Smooth muscle cell of the coronary artery (primary cell): Measurements from ENCODE around the gene CFAP92. TPM values are rescaled to one million over a fixed set of nuclear protein-coding genes. Genes with fewer than 3 reads are reported as not detected.

Experiments
- total RNA-seq: library from RNA; depleted of rRNA; stranded (reverse); fragments of >200 nt; gene quantifications from 2 replicates; pipeline ENCODE4 v1.2.3, GENCODE V29; 2014; ENCODE audit warnings: low replicate concordance

The CFAP92 gene, protein sequence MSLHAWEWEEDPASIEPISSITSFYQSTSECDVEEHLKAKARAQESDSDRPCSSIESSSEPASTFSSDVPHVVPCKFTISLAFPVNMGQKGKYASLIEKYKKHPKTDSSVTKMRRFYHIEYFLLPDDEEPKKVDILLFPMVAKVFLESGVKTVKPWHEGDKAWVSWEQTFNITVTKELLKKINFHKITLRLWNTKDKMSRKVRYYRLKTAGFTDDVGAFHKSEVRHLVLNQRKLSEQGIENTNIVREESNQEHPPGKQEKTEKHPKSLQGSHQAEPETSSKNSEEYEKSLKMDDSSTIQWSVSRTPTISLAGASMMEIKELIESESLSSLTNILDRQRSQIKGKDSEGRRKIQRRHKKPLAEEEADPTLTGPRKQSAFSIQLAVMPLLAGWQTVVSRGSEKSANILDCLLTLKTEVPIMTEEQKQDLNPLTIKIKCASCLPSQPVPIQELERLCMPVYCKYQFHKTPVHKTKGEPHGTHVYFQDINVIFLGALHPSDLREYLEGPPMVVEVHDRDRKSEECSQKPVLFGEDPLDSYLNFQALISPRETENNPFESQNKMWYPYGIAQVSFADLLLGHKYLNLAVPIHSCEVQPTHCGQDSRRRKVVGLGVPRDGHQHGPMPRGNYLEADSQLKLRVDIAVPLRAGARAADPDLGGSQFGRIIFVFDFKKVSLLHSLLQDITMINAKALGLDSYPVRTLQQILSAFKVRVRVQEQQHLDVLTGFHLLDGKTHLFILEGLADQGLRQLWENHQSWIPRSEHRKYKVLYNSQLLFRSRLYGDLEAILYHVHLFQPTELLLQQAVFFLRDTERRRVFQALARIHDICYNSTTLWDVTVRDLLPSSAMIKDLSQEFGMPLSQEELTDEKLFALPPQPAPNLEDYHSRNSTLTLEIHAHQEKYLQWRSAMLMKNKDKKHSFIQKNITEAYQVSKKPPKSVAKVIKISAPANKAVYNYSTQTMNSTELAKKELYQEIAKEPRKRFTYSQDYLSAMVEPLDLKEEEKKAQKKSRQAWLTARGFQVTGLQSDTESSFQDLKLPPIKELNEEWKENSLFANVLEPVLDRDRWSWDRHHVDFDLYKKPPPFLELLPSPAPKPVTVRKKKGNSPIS
- not detected in 2 replicates for total RNA-seq

DNA sequence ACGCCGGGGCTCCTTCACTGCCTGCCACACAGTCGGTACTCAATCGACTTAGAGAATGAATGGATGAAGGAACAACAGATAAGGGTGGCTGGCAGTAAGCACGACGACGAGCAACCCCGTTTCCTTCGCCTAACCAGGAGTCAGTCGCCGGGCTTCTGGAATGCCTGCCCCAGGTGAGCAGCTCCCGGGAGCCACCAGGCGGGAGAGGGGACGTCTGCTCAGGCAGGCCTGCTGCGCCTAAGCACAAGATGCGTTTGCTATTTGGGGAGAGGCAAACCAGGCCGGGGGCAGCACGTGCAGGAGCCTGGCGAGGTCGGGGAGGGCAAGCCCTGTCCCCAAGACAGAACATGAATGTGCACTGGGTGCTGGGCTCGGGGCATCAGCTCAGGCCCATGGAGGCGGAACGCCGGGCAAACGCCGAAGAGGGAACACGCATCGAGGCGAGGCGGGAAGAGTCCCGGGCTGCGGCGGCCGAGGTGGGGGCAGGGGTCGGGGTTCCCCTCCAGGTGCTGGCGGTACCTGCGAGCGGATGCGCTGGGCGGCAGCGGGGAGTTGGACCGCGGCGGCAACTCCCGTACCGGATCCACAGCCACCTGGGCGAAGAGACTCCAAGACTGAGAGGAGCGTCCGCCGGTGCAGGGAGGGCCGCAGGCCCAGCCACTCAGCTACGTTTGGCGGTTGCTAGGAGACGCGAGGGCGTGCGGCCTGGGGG is at the start of gene CFAP92:
CFAP92 (minus strand) TSS at position 616 of the 712 bp plus-strand sequence. CDS start 772 bp downstream, outside the sequence.

DNA sequence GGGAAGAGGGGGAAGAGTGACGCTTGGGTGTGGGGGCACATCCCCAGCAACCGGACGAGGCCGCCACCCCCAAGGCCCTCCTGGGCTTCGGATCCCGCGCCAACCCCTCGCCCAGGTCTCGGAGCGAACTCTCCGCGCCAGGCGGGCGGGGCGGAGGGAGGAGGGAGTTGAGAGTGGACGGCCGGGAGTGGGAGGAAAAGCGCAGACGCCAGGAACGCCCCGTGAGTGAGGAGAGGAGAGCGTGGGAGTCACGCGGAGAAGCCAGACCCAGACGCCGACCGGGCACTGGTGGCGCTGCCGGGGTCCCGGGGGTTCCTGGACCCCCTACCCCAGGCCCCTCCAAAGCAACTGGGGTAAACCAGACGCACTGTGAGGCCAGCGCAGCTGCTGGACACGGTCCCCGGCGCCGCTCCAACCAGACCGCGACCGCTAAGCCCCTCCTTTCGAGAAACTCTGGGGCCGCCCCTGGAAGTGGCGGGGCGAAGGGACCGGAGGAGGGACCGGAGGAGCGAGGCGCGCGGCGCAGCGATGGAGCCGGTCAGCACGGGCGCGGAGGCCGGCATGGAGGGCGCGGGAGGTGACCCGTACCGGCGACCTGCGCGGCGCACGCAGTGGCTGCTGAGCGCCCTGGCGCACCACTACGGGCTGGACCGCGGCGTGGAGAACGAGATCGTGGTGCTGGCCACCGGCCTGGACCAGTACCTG is 7.4 kb upstream of the CFAP92 start, which contains the start of gene EFCC1:
EFCC1 (plus strand) TSS at position 204 of the 705 bp plus-strand sequence; CDS start at position 529, 325 bp downstream.

DNA sequence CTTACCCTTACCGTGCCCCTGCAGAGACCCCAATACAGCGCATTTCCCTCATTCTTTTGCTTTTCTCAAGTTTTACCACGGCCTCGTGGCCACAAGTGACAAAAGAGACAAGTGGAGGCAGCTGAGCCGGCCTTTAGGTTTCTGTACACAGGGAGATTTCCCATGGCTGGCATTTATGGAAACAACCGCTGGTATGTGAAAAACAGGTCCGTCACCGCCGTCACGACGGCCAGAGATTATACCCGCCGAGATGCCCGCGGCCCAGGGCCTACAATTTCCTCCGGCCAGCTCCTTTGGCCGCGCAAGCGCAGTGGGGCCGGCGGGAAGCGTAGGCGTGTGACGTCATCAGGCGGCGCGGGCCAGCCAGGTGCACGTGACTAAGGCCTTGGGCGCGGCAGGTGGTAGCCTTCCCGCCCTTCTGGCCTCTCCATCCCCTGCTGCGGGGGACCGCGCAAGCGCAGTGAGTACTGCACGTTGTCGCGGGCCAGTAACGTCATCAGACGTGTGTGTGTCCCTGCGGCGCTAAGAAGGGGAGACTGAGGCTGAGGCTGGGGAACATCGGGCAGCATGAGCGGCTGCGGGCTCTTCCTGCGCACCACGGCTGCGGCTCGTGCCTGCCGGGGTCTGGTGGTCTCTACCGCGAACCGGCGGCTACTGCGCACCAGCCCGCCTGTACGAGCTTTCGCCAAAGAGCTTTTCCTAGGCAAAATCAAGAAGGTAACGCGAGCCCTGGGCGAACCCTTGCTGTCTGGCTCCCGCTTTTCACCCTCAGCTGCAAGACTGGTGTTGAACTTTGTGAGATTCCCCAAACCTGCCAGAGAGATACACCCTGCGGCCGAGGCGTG is 114.5 kb downstream of the CFAP92 start, which contains the start of gene ACAD9:
ACAD9 (plus strand) TSS at position 496 of the 845 bp plus-strand sequence; CDS start at position 568, 72 bp downstream.

Other genes with a start within 250 kb of the CFAP92 start
- 35.7 and 37.3 TPM in 2 replicates for gene ACAD9, start 114.5 kb downstream of the CFAP92 start, total RNA-seq
- under 0.01 TPM in 1 of 2 replicates, not detected in the other for gene EFCC1, start 7.2 kb upstream of the CFAP92 start, total RNA-seq
- gene GP9, start 66.7 kb upstream of the CFAP92 start, total RNA-seq, result not detected in 2 replicates
- 8.3 and 15.2 TPM in 2 replicates for gene RAB43, start 127.7 kb upstream of the CFAP92 start, total RNA-seq
- gene ISY1, start 167.0 kb upstream of the CFAP92 start, total RNA-seq, result 33.5 and 41.3 TPM in 2 replicates
- 198 and 241 TPM in 2 replicates for gene CNBP, start 189.8 kb upstream of the CFAP92 start, total RNA-seq